ENCODE results near the gene TOGARAM1. TPM values are rescaled to one million over a fixed set of nuclear protein-coding genes. Genes with fewer than 3 reads are reported as not detected.

TOGARAM1 gene
- total and polyA plus RNA-seq, 9 of the 15 experiments (the other 6 are each of a cell fraction or from before 2014, with no cell fraction given) = 1.3 to 6.4 (median 3.7) TPM

DNA sequence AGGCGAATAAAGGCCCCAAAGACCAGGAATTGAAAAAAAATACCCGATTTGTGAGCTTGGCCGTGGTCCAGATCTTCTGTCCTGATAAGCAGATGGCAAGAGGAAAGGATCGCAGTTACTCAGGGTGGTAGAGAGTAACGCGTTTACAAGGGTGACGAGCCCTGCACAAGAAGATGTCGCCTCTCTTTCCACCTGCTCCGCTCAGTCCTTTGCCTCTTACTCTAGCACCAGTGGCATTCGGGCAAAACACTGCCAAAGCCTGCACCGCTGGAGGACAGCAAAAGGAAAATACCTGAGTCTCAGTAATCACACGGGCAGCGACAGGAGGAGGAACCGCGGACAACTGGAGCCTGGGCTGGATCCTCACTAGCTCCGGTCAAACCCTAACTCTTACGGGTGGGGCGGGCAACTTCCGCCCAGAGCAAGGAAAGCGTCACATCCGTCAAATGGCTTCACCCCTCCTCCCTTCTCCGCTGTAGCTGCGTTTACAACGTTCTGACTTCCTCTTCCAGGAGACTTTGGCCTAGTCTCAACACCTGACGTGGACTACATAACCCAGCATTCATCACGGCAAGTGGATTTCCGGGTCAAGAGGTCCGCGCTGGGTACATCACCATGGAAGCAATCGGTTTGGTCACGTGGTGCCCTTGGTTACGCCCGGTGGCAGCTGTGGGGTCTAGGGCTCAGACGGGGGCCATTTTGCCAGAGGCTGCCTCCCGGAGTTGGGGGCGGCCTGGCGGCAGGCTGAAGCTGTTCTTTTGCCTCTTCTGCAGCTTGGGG lies at the start of gene TOGARAM1, which contains the start of gene KLHL28 (continued):
- TF ChIP-seq, protein P1, sequence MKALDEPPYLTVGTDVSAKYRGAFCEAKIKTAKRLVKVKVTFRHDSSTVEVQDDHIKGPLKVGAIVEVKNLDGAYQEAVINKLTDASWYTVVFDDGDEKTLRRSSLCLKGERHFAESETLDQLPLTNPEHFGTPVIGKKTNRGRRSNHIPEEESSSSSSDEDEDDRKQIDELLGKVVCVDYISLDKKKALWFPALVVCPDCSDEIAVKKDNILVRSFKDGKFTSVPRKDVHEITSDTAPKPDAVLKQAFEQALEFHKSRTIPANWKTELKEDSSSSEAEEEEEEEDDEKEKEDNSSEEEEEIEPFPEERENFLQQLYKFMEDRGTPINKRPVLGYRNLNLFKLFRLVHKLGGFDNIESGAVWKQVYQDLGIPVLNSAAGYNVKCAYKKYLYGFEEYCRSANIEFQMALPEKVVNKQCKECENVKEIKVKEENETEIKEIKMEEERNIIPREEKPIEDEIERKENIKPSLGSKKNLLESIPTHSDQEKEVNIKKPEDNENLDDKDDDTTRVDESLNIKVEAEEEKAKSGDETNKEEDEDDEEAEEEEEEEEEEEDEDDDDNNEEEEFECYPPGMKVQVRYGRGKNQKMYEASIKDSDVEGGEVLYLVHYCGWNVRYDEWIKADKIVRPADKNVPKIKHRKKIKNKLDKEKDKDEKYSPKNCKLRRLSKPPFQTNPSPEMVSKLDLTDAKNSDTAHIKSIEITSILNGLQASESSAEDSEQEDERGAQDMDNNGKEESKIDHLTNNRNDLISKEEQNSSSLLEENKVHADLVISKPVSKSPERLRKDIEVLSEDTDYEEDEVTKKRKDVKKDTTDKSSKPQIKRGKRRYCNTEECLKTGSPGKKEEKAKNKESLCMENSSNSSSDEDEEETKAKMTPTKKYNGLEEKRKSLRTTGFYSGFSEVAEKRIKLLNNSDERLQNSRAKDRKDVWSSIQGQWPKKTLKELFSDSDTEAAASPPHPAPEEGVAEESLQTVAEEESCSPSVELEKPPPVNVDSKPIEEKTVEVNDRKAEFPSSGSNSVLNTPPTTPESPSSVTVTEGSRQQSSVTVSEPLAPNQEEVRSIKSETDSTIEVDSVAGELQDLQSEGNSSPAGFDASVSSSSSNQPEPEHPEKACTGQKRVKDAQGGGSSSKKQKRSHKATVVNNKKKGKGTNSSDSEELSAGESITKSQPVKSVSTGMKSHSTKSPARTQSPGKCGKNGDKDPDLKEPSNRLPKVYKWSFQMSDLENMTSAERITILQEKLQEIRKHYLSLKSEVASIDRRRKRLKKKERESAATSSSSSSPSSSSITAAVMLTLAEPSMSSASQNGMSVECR (CRISPR knock-in tag; IDR thresholded peaks at IDR 0.05) = no peak; the same call in 1 of the 2 replicates
- TF ChIP-seq NCOA2 (IDR thresholded peaks at IDR 0.05; ENCODE audit: partially characterized antibody in 2 of 2) (no peak), ZNF133 (CRISPR knock-in tag; IDR thresholded peaks at IDR 0.05) (peak; percentile 18; the same call in 1 of the 2 replicates), TEAD1 (CRISPR knock-in tag; IDR thresholded peaks at IDR 0.05) (0 out of 4 replicates have a peak, but pooled peaks of 1 of the 2 experiments have one; percentile 46), RB1 (IDR thresholded peaks at IDR 0.05; ENCODE audit: low read depth) (0 out of 2 replicates have a peak, but pooled peaks have one; percentile 5), PML (IDR thresholded peaks at IDR 0.05; ENCODE audit: low read length) (0 out of 2 replicates have a peak, but pooled peaks have one; percentile 40)
- TF ChIP-seq, protein P2, sequence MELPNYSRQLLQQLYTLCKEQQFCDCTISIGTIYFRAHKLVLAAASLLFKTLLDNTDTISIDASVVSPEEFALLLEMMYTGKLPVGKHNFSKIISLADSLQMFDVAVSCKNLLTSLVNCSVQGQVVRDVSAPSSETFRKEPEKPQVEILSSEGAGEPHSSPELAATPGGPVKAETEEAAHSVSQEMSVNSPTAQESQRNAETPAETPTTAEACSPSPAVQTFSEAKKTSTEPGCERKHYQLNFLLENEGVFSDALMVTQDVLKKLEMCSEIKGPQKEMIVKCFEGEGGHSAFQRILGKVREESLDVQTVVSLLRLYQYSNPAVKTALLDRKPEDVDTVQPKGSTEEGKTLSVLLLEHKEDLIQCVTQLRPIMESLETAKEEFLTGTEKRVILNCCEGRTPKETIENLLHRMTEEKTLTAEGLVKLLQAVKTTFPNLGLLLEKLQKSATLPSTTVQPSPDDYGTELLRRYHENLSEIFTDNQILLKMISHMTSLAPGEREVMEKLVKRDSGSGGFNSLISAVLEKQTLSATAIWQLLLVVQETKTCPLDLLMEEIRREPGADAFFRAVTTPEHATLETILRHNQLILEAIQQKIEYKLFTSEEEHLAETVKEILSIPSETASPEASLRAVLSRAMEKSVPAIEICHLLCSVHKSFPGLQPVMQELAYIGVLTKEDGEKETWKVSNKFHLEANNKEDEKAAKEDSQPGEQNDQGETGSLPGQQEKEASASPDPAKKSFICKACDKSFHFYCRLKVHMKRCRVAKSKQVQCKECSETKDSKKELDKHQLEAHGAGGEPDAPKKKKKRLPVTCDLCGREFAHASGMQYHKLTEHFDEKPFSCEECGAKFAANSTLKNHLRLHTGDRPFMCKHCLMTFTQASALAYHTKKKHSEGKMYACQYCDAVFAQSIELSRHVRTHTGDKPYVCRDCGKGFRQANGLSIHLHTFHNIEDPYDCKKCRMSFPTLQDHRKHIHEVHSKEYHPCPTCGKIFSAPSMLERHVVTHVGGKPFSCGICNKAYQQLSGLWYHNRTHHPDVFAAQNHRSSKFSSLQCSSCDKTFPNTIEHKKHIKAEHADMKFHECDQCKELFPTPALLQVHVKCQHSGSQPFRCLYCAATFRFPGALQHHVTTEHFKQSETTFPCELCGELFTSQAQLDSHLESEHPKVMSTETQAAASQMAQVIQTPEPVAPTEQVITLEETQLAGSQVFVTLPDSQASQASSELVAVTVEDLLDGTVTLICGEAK (IDR thresholded peaks at IDR 0.05) = peak; percentile 97
- TF ChIP-seq, protein P2 (CRISPR knock-in tag; IDR thresholded peaks at IDR 0.05) = no peak
